H1 (cell line): ENCODE measurements around the gene DPEP2. TPM values are rescaled to one million over a fixed set of nuclear protein-coding genes. Genes with fewer than 3 reads are reported as not detected.

Source experiments
- KDM5A ChIP-seq: fragments of 200-600 bp; IDR thresholded peaks from 2 replicates; pipeline ENCODE4 v1.7.1; 2012; ENCODE audit warnings: mild to moderate bottlenecking, low read length, inconsistent platforms, mixed read lengths
- SIN3A ChIP-seq, 2 experiments: IDR thresholded peaks in 1 of 2; conservative IDR thresholded peaks in 1 of 2; 2 replicates each; pipeline ENCODE4 v1.6.1; 2011 to 2012; ENCODE audit warnings: low read length in 2 of 2, improper control_type of control experiment in 1 of 2, low read depth in 1 of 2, mild to moderate bottlenecking in 1 of 2
- SP2 ChIP-seq: IDR thresholded peaks from 2 replicates; pipeline ENCODE4 v1.6.1; 2012; ENCODE audit warnings: mild to moderate bottlenecking, low read length, inconsistent platforms
- TBP ChIP-seq: IDR thresholded peaks from 2 replicates; pipeline ENCODE4 v1.6.1; 2011; ENCODE audit warnings: low read depth, low read length, improper control_type of control experiment
- polyA plus RNA-seq, 7 experiments: library from polyadenylated mRNA; depleted of rRNA in 3 of 7; stranded (reverse) in 5 of 7; unstranded in 2 of 7; fragments of >200 nt in 5 of 7; fragments of 200-250 nt in 2 of 7; gene quantifications; 1 replicate in 5 of 7; 2 replicates in 1 of 7; 4 replicates in 1 of 7; pipeline versions ENCODE4 v1.2.1 to v1.2.3, GENCODE V29; 2011 to 2013; ENCODE audit warnings: missing spikeins in 2 of 7, mixed read lengths in 2 of 7
- total RNA-seq: library from RNA; stranded (reverse); fragmentation: NEBNext Ultra II Directional; extraction: Animal tissue kit (Norgen Biotek cat#: 25700); gene quantifications from 2 replicates; pipeline ENCODE4 v1.2.1, GENCODE V29; 2021
- TF ChIP-seq, protein P1 (sequence below), 3 experiments: IDR thresholded peaks; 1 replicate in 2 of 3; 2 replicates in 1 of 3; pipeline versions ENCODE4 v1.5.1 to v1.6.1; 2011; ENCODE audit warnings: low read length in 3 of 3, mild to moderate bottlenecking in 3 of 3, inconsistent platforms in 2 of 3, low read depth in 1 of 3, moderate library complexity in 1 of 3; ENCODE audit not compliant: insufficient read depth in 1 of 3; ENCODE audit errors: control extremely low read depth in 1 of 3
- TF ChIP-seq, protein P2 (sequence below): IDR thresholded peaks from 2 replicates; pipeline ENCODE4 v1.6.1; 2011; ENCODE audit warnings: low read depth, mild to moderate bottlenecking, low read length; ENCODE audit not compliant: insufficient read depth

The DPEP2 gene
- total and polyA plus RNA-seq, 2 of the 8 experiments (the other 6 are each of a cell fraction or from before 2014, with no cell fraction given), result not detected

DNA sequence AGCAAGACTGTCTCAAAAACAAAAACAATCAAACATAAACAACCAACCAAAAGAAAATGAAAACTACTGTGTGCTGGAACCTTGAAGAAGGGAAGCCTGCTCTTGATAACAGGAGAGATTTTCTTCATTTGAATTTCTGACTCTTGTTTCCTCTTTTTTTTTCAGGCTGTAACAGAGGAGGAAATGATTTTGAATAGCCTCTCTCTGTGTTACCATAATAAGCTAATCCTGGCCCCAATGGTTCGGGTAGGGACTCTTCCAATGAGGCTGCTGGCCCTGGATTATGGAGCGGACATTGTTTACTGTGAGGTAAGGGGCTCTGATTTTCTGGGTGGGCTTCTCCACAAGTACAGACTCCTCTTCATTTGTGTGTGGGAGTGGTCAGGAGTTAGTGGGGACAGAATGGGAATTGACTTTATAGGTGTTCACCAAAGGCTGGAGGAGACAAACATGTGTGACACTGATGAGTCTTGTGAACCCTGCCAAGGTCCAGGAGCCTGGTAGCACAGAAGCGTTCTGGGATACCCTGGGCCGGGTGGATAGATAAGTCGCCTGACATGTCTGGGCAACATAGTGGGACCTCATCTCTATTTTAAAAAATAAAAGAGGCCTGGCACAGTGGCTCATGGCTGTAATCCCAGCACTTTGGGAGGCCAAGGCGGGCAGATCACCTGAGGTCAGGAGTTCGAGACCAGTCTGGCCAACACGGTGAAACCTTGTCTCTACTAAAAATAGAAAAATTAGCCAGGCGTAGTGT is 38.7 kb upstream of the DPEP2 start (continued):
- TF ChIP-seq, protein P1, sequence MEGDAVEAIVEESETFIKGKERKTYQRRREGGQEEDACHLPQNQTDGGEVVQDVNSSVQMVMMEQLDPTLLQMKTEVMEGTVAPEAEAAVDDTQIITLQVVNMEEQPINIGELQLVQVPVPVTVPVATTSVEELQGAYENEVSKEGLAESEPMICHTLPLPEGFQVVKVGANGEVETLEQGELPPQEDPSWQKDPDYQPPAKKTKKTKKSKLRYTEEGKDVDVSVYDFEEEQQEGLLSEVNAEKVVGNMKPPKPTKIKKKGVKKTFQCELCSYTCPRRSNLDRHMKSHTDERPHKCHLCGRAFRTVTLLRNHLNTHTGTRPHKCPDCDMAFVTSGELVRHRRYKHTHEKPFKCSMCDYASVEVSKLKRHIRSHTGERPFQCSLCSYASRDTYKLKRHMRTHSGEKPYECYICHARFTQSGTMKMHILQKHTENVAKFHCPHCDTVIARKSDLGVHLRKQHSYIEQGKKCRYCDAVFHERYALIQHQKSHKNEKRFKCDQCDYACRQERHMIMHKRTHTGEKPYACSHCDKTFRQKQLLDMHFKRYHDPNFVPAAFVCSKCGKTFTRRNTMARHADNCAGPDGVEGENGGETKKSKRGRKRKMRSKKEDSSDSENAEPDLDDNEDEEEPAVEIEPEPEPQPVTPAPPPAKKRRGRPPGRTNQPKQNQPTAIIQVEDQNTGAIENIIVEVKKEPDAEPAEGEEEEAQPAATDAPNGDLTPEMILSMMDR (IDR thresholded peaks at IDR 0.05; ENCODE audit: control extremely low read depth in 1 of 3, insufficient read depth in 1 of 3, low read depth in 1 of 3, low read length in 3 of 3), result no peak
- TF ChIP-seq SIN3A (conservative IDR thresholded peaks at IDR 0.05 in 1 of 2, IDR thresholded peaks at IDR 0.05 in 1 of 2; ENCODE audit: low read depth in 1 of 2, low read length in 2 of 2) (no peak), TBP (no peak), KDM5A (no peak), SP2 (no peak)
- TF ChIP-seq, protein P2, sequence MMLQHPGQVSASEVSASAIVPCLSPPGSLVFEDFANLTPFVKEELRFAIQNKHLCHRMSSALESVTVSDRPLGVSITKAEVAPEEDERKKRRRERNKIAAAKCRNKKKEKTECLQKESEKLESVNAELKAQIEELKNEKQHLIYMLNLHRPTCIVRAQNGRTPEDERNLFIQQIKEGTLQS, result no peak
